Suprapubic skin (tissue), 4 donors: Measurements from ENCODE around the gene GARIN3. TPM values are rescaled to one million over a fixed set of nuclear protein-coding genes. Genes with fewer than 3 reads are reported as not detected.

Source experiments
- DNase-seq, 2 donors: peaks; one replicate each; pipeline ENCODE4 v3.0.0-alpha.2; 2019; ENCODE audit warnings: low spot score in 2 of 2
- H3K27ac ChIP-seq: fragments of 200-600 bp; sonication (generic); one replicate; pipeline ENCODE4 v1.5.1; 2019
- H3K27me3 ChIP-seq: fragments of 200-600 bp; sonication (generic); one replicate; pipeline ENCODE4 v1.5.1; 2019
- H3K36me3 ChIP-seq: fragments of 200-600 bp; sonication (generic); one replicate; pipeline ENCODE4 v1.5.1; 2019
- H3K4me1 ChIP-seq: fragments of 200-600 bp; sonication (generic); one replicate; pipeline ENCODE4 v1.5.1; 2019
- H3K4me3 ChIP-seq: fragments of 200-600 bp; sonication (generic); one replicate; pipeline ENCODE4 v1.5.1; 2019; ENCODE audit warnings: mild to moderate bottlenecking
- H3K9me3 ChIP-seq: fragments of 200-600 bp; sonication (generic); one replicate; pipeline ENCODE4 v1.5.1; 2019
- CTCF ChIP-seq, 2 donors: fragments of 200-600 bp in 1 of 2; fragments of 450-650 bp in 1 of 2; sonication (generic) in 1 of 2; IDR thresholded peaks; one replicate each; pipeline ENCODE4 v1.5.1; 2016 to 2019; ENCODE audit warnings: antibody characterized with exemption in 2 of 2, mild to moderate bottlenecking in 1 of 2, moderate library complexity in 1 of 2
- EP300 ChIP-seq: sonication (generic); formaldehyde crosslinking; IDR thresholded peaks from one replicate; pipeline ENCODE4 v1.6.1; 2017; ENCODE audit warnings: antibody characterized with exemption
- POLR2A ChIP-seq, 2 donors: fragments of 450-650 bp; IDR thresholded peaks; one replicate each; pipeline ENCODE4 v1.6.1; 2017; ENCODE audit warnings: antibody characterized with exemption in 2 of 2, mild to moderate bottlenecking in 2 of 2, moderate library complexity in 2 of 2
- POLR2AphosphoS5 ChIP-seq, 3 donors: sonication (generic); formaldehyde crosslinking; IDR thresholded peaks; one replicate each; pipeline ENCODE4 v1.6.1; 2017; ENCODE audit warnings: antibody characterized with exemption in 3 of 3
- WGBS: methylation state at CpG from one replicate; pipeline ENCODE4 v1.1.5; 2018; 5-methylcytosine and 5-hydroxymethylcytosine counted together
- total RNA-seq, 4 donors: library from RNA; depleted of rRNA; stranded (reverse); fragments of >200 nt; gene quantifications; one replicate each; pipeline ENCODE4 v1.1.0, GENCODE V29; 2016

The GARIN3 gene
- not detected for total RNA-seq

GRCh38 chr5:157166214-157167213 is at the start of gene GARIN3:
TSS of gene GARIN3 (minus strand) at chr5:157166264. CDS start at chr5:157166168, 96 bp downstream.
- no peaks in the 10 kb centered on the region for H3K4me1 ChIP-seq
- H3K9me3 ChIP-seq: no peaks in the 10 kb centered on the region
- TF ChIP-seq EP300: no peak
- no peak for DNase-seq
- H3K27ac ChIP-seq: no peak within 1 kb of the TSS
- 90% methylated on average over 7 of the region's 7 CpGs for WGBS
- peaks cover 18% of the 10 kb centered on the region for H3K27me3 ChIP-seq
- no peaks in the 10 kb centered on the region for H3K36me3 ChIP-seq
- no peak within 1 kb of the TSS for H3K4me3 ChIP-seq

GRCh38 chr5:157215514-157216167 is 49.6 kb upstream of the GARIN3 start:
- Histone ChIP-seq H3K27ac (no peak overlapping the region), H3K36me3 (no peaks in the 10 kb centered on the region), H3K9me3 (no peaks in the 10 kb centered on the region), H3K27me3 (no peaks in the 10 kb centered on the region), H3K4me3 (no peak overlapping the region), H3K4me1 (no peaks in the 10 kb centered on the region)
- 86% methylated on average over 5 of the region's 5 CpGs for whole genome bisulfite sequencing
- no peak for DNase-seq
- TF ChIP-seq POLR2AphosphoS5 (IDR thresholded peaks at IDR 0.05) (no peak), CTCF (IDR thresholded peaks at IDR 0.05) (no peak), POLR2A (IDR thresholded peaks at IDR 0.05) (no peak), EP300 (no peak)

- 89% methylated on average over 10 of the region's 10 CpGs for WGBS
- no peaks in the 10 kb centered on the region for H3K36me3 ChIP-seq
- no peaks in the 10 kb centered on the region for H3K4me1 ChIP-seq
- no peaks in the 10 kb centered on the region for H3K9me3 ChIP-seq
- no peaks in the 10 kb centered on the region for H3K27me3 ChIP-seq
- no peak overlapping the region for H3K4me3 ChIP-seq
- H3K27ac ChIP-seq: no peak overlapping the region
- DNase-seq: no peak
- TF ChIP-seq EP300 (no peak), POLR2AphosphoS5 (IDR thresholded peaks at IDR 0.05) (no peak), POLR2A (IDR thresholded peaks at IDR 0.05) (no peak), CTCF (IDR thresholded peaks at IDR 0.05) (no peak)
Observed at GRCh38 chr5:157214861-157215513, 48.9 kb upstream of the GARIN3 start.

DNA sequence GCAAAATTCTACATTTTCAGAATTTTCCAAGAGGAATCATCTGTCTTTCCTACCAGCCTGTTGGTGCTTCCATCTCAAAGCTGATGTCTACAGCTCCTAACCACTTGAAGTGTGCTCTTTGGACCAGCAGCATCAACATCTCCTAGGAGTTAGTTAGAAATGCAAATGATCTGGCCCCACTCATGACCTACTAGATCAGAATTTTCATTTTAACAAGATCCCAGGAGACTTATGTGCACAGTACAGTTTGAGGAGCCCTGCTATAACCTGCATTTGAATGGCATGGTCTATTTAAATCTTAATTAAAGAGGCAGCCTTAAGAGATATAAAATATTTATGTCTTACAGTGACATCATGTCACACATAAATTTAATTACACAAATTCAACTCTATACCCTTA is 48.4 kb upstream of the GARIN3 start:
- Histone ChIP-seq H3K27ac (no peak overlapping the region), H3K36me3 (no peaks in the 10 kb centered on the region), H3K27me3 (no peaks in the 10 kb centered on the region), H3K4me1 (no peaks in the 10 kb centered on the region), H3K4me3 (no peak overlapping the region), H3K9me3 (no peaks in the 10 kb centered on the region)
- no peak for TF ChIP-seq CTCF (IDR thresholded peaks at IDR 0.05)
- no peak for TF ChIP-seq EP300
- no peak for TF ChIP-seq POLR2AphosphoS5 (IDR thresholded peaks at IDR 0.05)
- no peak for TF ChIP-seq POLR2A (IDR thresholded peaks at IDR 0.05)
- DNase-seq: no peak

GRCh38 chr5:157213527-157214243 is 47.6 kb upstream of the GARIN3 start:
- Histone ChIP-seq H3K4me1 (no peaks in the 10 kb centered on the region), H3K36me3 (no peaks in the 10 kb centered on the region), H3K4me3 (no peak overlapping the region), H3K9me3 (no peaks in the 10 kb centered on the region), H3K27me3 (no peaks in the 10 kb centered on the region), H3K27ac (no peak overlapping the region)
- WGBS: 94% methylated on average over 7 of the region's 7 CpGs
- no peak for DNase-seq
- TF ChIP-seq POLR2AphosphoS5 (IDR thresholded peaks at IDR 0.05): no peak
- no peak for TF ChIP-seq EP300
- TF ChIP-seq CTCF (IDR thresholded peaks at IDR 0.05): no peak
